HL-60 (cell line): ENCODE results near the gene PAIP1.

ENCODE experiments used
- DNase-seq, 2 experiments: peaks; one replicate each; pipeline ENCODE4 v3.0.0-alpha.2; 2010 to 2020; ENCODE audit warnings: low read depth in 1 of 2, low spot score in 1 of 2
- H3K27ac ChIP-seq: fragments of 250-450 bp; sonication (Bioruptor Pico); replicated peaks from 2 replicates; pipeline ENCODE4 v1.5.1; 2020; ENCODE audit warnings: mild to moderate bottlenecking, moderate library complexity
- H3K27me3 ChIP-seq: fragments of 250-450 bp; sonication (Bioruptor Pico); 2 replicates; pipeline ENCODE4 v1.5.1; 2021; ENCODE audit warnings: mild to moderate bottlenecking, moderate library complexity; ENCODE audit not compliant: insufficient read depth, poor library complexity, severe bottlenecking
- H3K4me3 ChIP-seq: replicated peaks from 2 replicates; pipeline ENCODE4 v1.5.1; 2011; ENCODE audit warnings: mild to moderate bottlenecking, control low read depth, low read length; ENCODE audit not compliant: insufficient read depth
- TF ChIP-seq, protein P1 (sequence below): IDR thresholded peaks from 2 replicates; pipeline ENCODE4 v1.6.1; 2012; ENCODE audit warnings: low read depth; ENCODE audit not compliant: insufficient replicate concordance
- TF ChIP-seq, protein P2 (sequence below): IDR thresholded peaks from one replicate; pipeline ENCODE4 v1.5.1; 2011; ENCODE audit warnings: low read length, control low read depth, inconsistent platforms; ENCODE audit not compliant: insufficient read depth

Gene PAIP1

DNA sequence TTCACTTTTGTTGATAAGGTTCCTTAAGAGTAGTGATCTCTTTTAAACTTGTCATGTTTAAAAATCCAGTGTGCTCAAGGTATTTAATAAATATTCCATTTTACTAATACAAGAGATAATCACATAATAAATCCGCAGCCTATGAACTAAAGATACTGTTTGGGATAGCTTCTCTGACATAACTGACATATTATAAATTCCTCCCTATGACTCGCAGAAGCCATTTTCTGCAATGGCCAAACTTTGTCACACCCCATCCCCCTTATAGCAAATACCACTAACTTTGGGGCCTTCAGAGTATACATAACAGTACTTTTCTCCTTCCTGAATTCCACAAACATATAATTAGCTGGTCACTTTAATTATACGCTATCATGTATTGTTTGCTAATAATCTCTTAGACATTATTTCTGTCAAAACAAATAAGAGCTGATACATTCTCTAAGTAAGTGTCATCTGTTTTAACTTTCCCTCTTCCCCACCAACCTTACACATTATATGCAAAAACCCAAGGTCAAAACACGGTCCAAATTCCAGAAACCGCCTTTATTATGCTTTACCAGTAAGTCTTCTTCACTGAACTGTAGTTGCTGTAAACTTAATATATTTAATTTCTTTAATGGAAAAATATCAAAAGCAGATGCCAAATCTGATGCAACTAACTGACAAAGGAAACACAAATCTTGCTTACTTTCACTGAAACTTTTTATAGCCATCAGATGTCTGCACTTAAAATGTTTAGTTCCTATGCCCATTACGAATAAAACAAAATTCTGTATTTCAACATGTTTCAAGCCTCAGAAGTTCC is 74.2 kb downstream of the PAIP1 start:
- no peak for DNase-seq
- TF ChIP-seq, protein P1, sequence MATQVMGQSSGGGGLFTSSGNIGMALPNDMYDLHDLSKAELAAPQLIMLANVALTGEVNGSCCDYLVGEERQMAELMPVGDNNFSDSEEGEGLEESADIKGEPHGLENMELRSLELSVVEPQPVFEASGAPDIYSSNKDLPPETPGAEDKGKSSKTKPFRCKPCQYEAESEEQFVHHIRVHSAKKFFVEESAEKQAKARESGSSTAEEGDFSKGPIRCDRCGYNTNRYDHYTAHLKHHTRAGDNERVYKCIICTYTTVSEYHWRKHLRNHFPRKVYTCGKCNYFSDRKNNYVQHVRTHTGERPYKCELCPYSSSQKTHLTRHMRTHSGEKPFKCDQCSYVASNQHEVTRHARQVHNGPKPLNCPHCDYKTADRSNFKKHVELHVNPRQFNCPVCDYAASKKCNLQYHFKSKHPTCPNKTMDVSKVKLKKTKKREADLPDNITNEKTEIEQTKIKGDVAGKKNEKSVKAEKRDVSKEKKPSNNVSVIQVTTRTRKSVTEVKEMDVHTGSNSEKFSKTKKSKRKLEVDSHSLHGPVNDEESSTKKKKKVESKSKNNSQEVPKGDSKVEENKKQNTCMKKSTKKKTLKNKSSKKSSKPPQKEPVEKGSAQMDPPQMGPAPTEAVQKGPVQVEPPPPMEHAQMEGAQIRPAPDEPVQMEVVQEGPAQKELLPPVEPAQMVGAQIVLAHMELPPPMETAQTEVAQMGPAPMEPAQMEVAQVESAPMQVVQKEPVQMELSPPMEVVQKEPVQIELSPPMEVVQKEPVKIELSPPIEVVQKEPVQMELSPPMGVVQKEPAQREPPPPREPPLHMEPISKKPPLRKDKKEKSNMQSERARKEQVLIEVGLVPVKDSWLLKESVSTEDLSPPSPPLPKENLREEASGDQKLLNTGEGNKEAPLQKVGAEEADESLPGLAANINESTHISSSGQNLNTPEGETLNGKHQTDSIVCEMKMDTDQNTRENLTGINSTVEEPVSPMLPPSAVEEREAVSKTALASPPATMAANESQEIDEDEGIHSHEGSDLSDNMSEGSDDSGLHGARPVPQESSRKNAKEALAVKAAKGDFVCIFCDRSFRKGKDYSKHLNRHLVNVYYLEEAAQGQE = no peak
- TF ChIP-seq, protein P2, sequence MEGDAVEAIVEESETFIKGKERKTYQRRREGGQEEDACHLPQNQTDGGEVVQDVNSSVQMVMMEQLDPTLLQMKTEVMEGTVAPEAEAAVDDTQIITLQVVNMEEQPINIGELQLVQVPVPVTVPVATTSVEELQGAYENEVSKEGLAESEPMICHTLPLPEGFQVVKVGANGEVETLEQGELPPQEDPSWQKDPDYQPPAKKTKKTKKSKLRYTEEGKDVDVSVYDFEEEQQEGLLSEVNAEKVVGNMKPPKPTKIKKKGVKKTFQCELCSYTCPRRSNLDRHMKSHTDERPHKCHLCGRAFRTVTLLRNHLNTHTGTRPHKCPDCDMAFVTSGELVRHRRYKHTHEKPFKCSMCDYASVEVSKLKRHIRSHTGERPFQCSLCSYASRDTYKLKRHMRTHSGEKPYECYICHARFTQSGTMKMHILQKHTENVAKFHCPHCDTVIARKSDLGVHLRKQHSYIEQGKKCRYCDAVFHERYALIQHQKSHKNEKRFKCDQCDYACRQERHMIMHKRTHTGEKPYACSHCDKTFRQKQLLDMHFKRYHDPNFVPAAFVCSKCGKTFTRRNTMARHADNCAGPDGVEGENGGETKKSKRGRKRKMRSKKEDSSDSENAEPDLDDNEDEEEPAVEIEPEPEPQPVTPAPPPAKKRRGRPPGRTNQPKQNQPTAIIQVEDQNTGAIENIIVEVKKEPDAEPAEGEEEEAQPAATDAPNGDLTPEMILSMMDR = no peak
- H3K27me3 ChIP-seq = no peaks in the 10 kb centered on the region
- H3K4me3 ChIP-seq = peak overlapping the region; percentile 81
- peak overlapping the region; percentile 98 for H3K27ac ChIP-seq
